Measurements from ENCODE around the gene ABCC9. TPM values are rescaled to one million over a fixed set of nuclear protein-coding genes. Genes with fewer than 3 reads are reported as not detected.

ABCC9 gene
- total RNA-seq, 3 donors from 2014 or later (not counting 1 experiment from before 2014, with no cell fraction given), result 0.02 to 0.05 TPM; not detected in 1

GRCh38 chr12:21819236-21819635, 122.0 kb downstream of the ABCC9 start:
- ATAC-seq (no peak), DNase-seq (no peak)
- intact Hi-C loops (cut with micrococcal nuclease), result no loop called here
- H3K9me3 ChIP-seq (ENCODE audit: control insufficient read depth, insufficient read depth, low read length), result no peaks in the 10 kb centered on the region
- TF ChIP-seq CTCF (IDR thresholded peaks at IDR 0.05), result no peak
- peaks cover 7 to 8% of the 10 kb centered on the region in 2 donors for H3K9me3 Mint-ChIP-seq
- H3K27ac Mint-ChIP-seq, result no peak overlapping the region
- H3K27me3 ChIP-seq (ENCODE audit: control insufficient read depth, insufficient read depth, low read length), result no peaks in the 10 kb centered on the region
- no peak overlapping the region for H3K4me3 ChIP-seq (ENCODE audit: low read length)
- WGBS (ENCODE audit: insufficient coverage), result 63% methylated on average over 2 of the region's 2 CpGs
- no peaks in the 10 kb centered on the region for H3K36me3 ChIP-seq (ENCODE audit: control insufficient read depth, insufficient read depth, low read length)
- H3K27ac ChIP-seq (ENCODE audit: low read length), result no peak overlapping the region
- no peaks in the 10 kb centered on the region for H3K4me1 Mint-ChIP-seq
- H3K36me3 Mint-ChIP-seq, result no peaks in the 10 kb centered on the region
- H3K27me3 Mint-ChIP-seq (ENCODE audit: low read depth in 2 of 2), result no peaks in the 10 kb centered on the region
- no peak overlapping the region for H3K4me3 Mint-ChIP-seq
- no peaks in the 10 kb centered on the region for H3K4me1 ChIP-seq (ENCODE audit: control insufficient read depth, insufficient read depth, low read length)

- intact Hi-C loops (cut with micrococcal nuclease), result no loop called here
- DNase-seq (no peak), ATAC-seq (no peak)
- H3K9me3 Mint-ChIP-seq, result peaks cover 5 to 8% of the 10 kb centered on the region in 2 donors
- H3K27me3 Mint-ChIP-seq (ENCODE audit: low read depth in 2 of 2), result no peaks in the 10 kb centered on the region
- no peaks in the 10 kb centered on the region for H3K36me3 Mint-ChIP-seq
- H3K9me3 ChIP-seq (ENCODE audit: control insufficient read depth, insufficient read depth, low read length), result no peaks in the 10 kb centered on the region
- no peaks in the 10 kb centered on the region for H3K36me3 ChIP-seq (ENCODE audit: control insufficient read depth, insufficient read depth, low read length)
- no peak for TF ChIP-seq CTCF (IDR thresholded peaks at IDR 0.05)
- no peak overlapping the region for H3K27ac Mint-ChIP-seq
- H3K4me3 Mint-ChIP-seq, result no peak overlapping the region
- WGBS (ENCODE audit: insufficient coverage), result 72% methylated on average over 2 of the region's 2 CpGs
- H3K27me3 ChIP-seq (ENCODE audit: control insufficient read depth, insufficient read depth, low read length), result no peaks in the 10 kb centered on the region
- no peaks in the 10 kb centered on the region for H3K4me1 Mint-ChIP-seq
- no peak overlapping the region for H3K4me3 ChIP-seq (ENCODE audit: low read length)
- H3K4me1 ChIP-seq (ENCODE audit: control insufficient read depth, insufficient read depth, low read length), result no peaks in the 10 kb centered on the region
- no peak overlapping the region for H3K27ac ChIP-seq (ENCODE audit: low read length)
Observed at GRCh38 chr12:21818627-21819026, 122.6 kb downstream of the ABCC9 start.

GRCh38 chr12:21815306-21816062, 125.7 kb downstream of the ABCC9 start:
- H3K27me3 Mint-ChIP-seq (ENCODE audit: low read depth in 2 of 2), result no peaks in the 10 kb centered on the region
- Histone ChIP-seq H3K4me3 (ENCODE audit: low read length) (no peak overlapping the region), H3K27me3 (ENCODE audit: control insufficient read depth, insufficient read depth, low read length) (no peaks in the 10 kb centered on the region), H3K27ac (ENCODE audit: low read length) (no peak overlapping the region), H3K4me1 (ENCODE audit: control insufficient read depth, insufficient read depth, low read length) (no peaks in the 10 kb centered on the region), H3K36me3 (ENCODE audit: control insufficient read depth, insufficient read depth, low read length) (no peaks in the 10 kb centered on the region), H3K9me3 (ENCODE audit: control insufficient read depth, insufficient read depth, low read length) (no peaks in the 10 kb centered on the region)
- DNase-seq, result no peak
- no peak overlapping the region for H3K4me3 Mint-ChIP-seq
- WGBS (ENCODE audit: insufficient coverage), result no CpG with 5 or more reads among the region's 1 CpG
- TF ChIP-seq CTCF (IDR thresholded peaks at IDR 0.05), result no peak
- H3K4me1 Mint-ChIP-seq, result no peaks in the 10 kb centered on the region
- H3K9me3 Mint-ChIP-seq, result peaks cover 3 to 8% of the 10 kb centered on the region in 2 donors
- intact Hi-C loops (cut with micrococcal nuclease), result no loop called here
- no peak overlapping the region for H3K27ac Mint-ChIP-seq
- no peak for ATAC-seq
- H3K36me3 Mint-ChIP-seq, result no peaks in the 10 kb centered on the region

GRCh38 chr12:21814814-21815213, 126.4 kb downstream of the ABCC9 start:
- no peak for ATAC-seq
- Histone ChIP-seq H3K36me3 (ENCODE audit: control insufficient read depth, insufficient read depth, low read length) (no peaks in the 10 kb centered on the region), H3K27me3 (ENCODE audit: control insufficient read depth, insufficient read depth, low read length) (no peaks in the 10 kb centered on the region), H3K9me3 (ENCODE audit: control insufficient read depth, insufficient read depth, low read length) (no peaks in the 10 kb centered on the region), H3K4me3 (ENCODE audit: low read length) (no peak overlapping the region), H3K4me1 (ENCODE audit: control insufficient read depth, insufficient read depth, low read length) (no peaks in the 10 kb centered on the region), H3K27ac (ENCODE audit: low read length) (no peak overlapping the region)
- H3K4me1 Mint-ChIP-seq, result no peaks in the 10 kb centered on the region
- DNase-seq, result no peak
- H3K27me3 Mint-ChIP-seq (ENCODE audit: low read depth in 2 of 2), result no peaks in the 10 kb centered on the region
- 92% methylated on average over 3 of the region's 3 CpGs for WGBS (ENCODE audit: insufficient coverage)
- no peak overlapping the region for H3K27ac Mint-ChIP-seq
- no peak for TF ChIP-seq CTCF (IDR thresholded peaks at IDR 0.05)
- peaks cover 3 to 8% of the 10 kb centered on the region in 2 donors for H3K9me3 Mint-ChIP-seq
- H3K4me3 Mint-ChIP-seq, result no peak overlapping the region
- intact Hi-C loops (cut with micrococcal nuclease), result no loop called here
- no peaks in the 10 kb centered on the region for H3K36me3 Mint-ChIP-seq

Data from natural killer cell (primary cell).